Measurements from ENCODE around the gene MTG2. TPM values are rescaled to one million over a fixed set of nuclear protein-coding genes. Genes with fewer than 3 reads are reported as not detected.

The MTG2 gene
- total RNA-seq, 1 donor from 2014 or later: 31.5 TPM

GRCh38 chr20:62159839-62160238, 23.0 kb upstream of the MTG2 start:
- Histone ChIP-seq H3K27me3 (ENCODE audit: insufficient read depth, low read length) (no peaks in the 10 kb centered on the region), H2AFZ (ENCODE audit: low read depth, low read length) (no peak overlapping the region), H3K36me3 (ENCODE audit: insufficient read depth, low read length) (peaks cover 6% of the 10 kb centered on the region), H3K4me3 (ENCODE audit: insufficient read depth, low read depth, low read length) (peak overlapping the region; percentile 14), H3K4me2 (ENCODE audit: low read length) (peak overlapping the region; percentile 64), H3K27ac (ENCODE audit: low read depth, low read length) (no peak overlapping the region), H3K4me1 (ENCODE audit: insufficient read depth, low read length) (peaks cover 52% of the 10 kb centered on the region), H4K20me1 (ENCODE audit: insufficient read depth, low read length) (peaks cover 60% of the 10 kb centered on the region), H3K9me3 (ENCODE audit: insufficient read depth, low read depth, low read length) (no peaks in the 10 kb centered on the region), H3K9ac (ENCODE audit: low read length) (no peak overlapping the region), H3K79me2 (ENCODE audit: insufficient read depth, low read length) (peaks cover 58% of the 10 kb centered on the region)
- peaks cover 23% of the 10 kb centered on the region for H3K36me3 Mint-ChIP-seq (ENCODE audit: low read depth, unreplicated experiment)
- peak; percentile 70 for DNase-seq (ENCODE audit: low read depth)
- H3K27me3 Mint-ChIP-seq (ENCODE audit: low read depth, unreplicated experiment): no peaks in the 10 kb centered on the region
- H3K4me1 Mint-ChIP-seq (ENCODE audit: low read depth, unreplicated experiment): peaks cover 19% of the 10 kb centered on the region
- peak overlapping the region; percentile 64 for H3K4me3 Mint-ChIP-seq (ENCODE audit: unreplicated experiment)
- FAIRE-seq: no peak
- no peak for TF ChIP-seq CTCF (IDR thresholded peaks at IDR 0.05; ENCODE audit: insufficient read depth, low read depth, low read length)
- TF ChIP-seq EZH2 (IDR thresholded peaks at IDR 0.05; ENCODE audit: insufficient read depth, low read length): no peak
- no peak overlapping the region for H3K27ac Mint-ChIP-seq (ENCODE audit: unreplicated experiment)
- no peaks in the 10 kb centered on the region for H3K9me3 Mint-ChIP-seq (ENCODE audit: unreplicated experiment)

- H3K4me1 ChIP-seq (ENCODE audit: insufficient read depth, low read length): peaks cover 48% of the 10 kb centered on the region
- Mint-ChIP-seq H3K27me3 (ENCODE audit: low read depth, unreplicated experiment) (no peaks in the 10 kb centered on the region), H3K4me3 (ENCODE audit: unreplicated experiment) (no peak overlapping the region), H3K9me3 (ENCODE audit: unreplicated experiment) (no peaks in the 10 kb centered on the region), H3K4me1 (ENCODE audit: low read depth, unreplicated experiment) (peaks cover 19% of the 10 kb centered on the region), H3K36me3 (ENCODE audit: low read depth, unreplicated experiment) (peaks cover 23% of the 10 kb centered on the region), H3K27ac (ENCODE audit: unreplicated experiment) (no peak overlapping the region)
- H3K4me2 ChIP-seq (ENCODE audit: low read length): peak overlapping the region; percentile 83
- H3K4me3 ChIP-seq (ENCODE audit: insufficient read depth, low read depth, low read length): no peak overlapping the region
- H2AFZ ChIP-seq (ENCODE audit: low read depth, low read length): no peak overlapping the region
- FAIRE-seq: no peak
- no peak for DNase-seq (ENCODE audit: low read depth)
- no peak overlapping the region for H3K9ac ChIP-seq (ENCODE audit: low read length)
- H3K27ac ChIP-seq (ENCODE audit: low read depth, low read length): no peak overlapping the region
- H3K9me3 ChIP-seq (ENCODE audit: insufficient read depth, low read depth, low read length): no peaks in the 10 kb centered on the region
- no peaks in the 10 kb centered on the region for H3K27me3 ChIP-seq (ENCODE audit: insufficient read depth, low read length)
- no peak for TF ChIP-seq CTCF (IDR thresholded peaks at IDR 0.05; ENCODE audit: insufficient read depth, low read depth, low read length)
- TF ChIP-seq EZH2 (IDR thresholded peaks at IDR 0.05; ENCODE audit: insufficient read depth, low read length): no peak
- H3K79me2 ChIP-seq (ENCODE audit: insufficient read depth, low read length): peaks cover 54% of the 10 kb centered on the region
- peaks cover 8% of the 10 kb centered on the region for H3K36me3 ChIP-seq (ENCODE audit: insufficient read depth, low read length)
- peaks cover 56% of the 10 kb centered on the region for H4K20me1 ChIP-seq (ENCODE audit: insufficient read depth, low read length)
These were observed 22.6 kb upstream of the MTG2 start for GRCh38 chr20:62160253-62160652.

GRCh38 chr20:62160876-62161275, 22.0 kb upstream of the MTG2 start:
- H3K4me3 Mint-ChIP-seq (ENCODE audit: unreplicated experiment): no peak overlapping the region
- H3K9me3 Mint-ChIP-seq (ENCODE audit: unreplicated experiment): no peaks in the 10 kb centered on the region
- FAIRE-seq: no peak
- H3K27me3 Mint-ChIP-seq (ENCODE audit: low read depth, unreplicated experiment): no peaks in the 10 kb centered on the region
- Histone ChIP-seq H4K20me1 (ENCODE audit: insufficient read depth, low read length) (peaks cover 50% of the 10 kb centered on the region), H3K9ac (ENCODE audit: low read length) (peak overlapping the region; percentile 62), H3K27ac (ENCODE audit: low read depth, low read length) (peak overlapping the region; percentile 72), H3K27me3 (ENCODE audit: insufficient read depth, low read length) (no peaks in the 10 kb centered on the region), H3K4me3 (ENCODE audit: insufficient read depth, low read depth, low read length) (peak overlapping the region; percentile 35), H3K36me3 (ENCODE audit: insufficient read depth, low read length) (peaks cover 8% of the 10 kb centered on the region), H3K9me3 (ENCODE audit: insufficient read depth, low read depth, low read length) (no peaks in the 10 kb centered on the region), H3K4me1 (ENCODE audit: insufficient read depth, low read length) (peaks cover 42% of the 10 kb centered on the region), H3K79me2 (ENCODE audit: insufficient read depth, low read length) (peaks cover 48% of the 10 kb centered on the region), H3K4me2 (ENCODE audit: low read length) (peak overlapping the region; percentile 83), H2AFZ (ENCODE audit: low read depth, low read length) (peak overlapping the region; percentile 59)
- TF ChIP-seq CTCF (IDR thresholded peaks at IDR 0.05; ENCODE audit: insufficient read depth, low read depth, low read length) (no peak), EZH2 (IDR thresholded peaks at IDR 0.05; ENCODE audit: insufficient read depth, low read length) (no peak)
- peaks cover 19% of the 10 kb centered on the region for H3K4me1 Mint-ChIP-seq (ENCODE audit: low read depth, unreplicated experiment)
- H3K36me3 Mint-ChIP-seq (ENCODE audit: low read depth, unreplicated experiment): peaks cover 21% of the 10 kb centered on the region
- no peak overlapping the region for H3K27ac Mint-ChIP-seq (ENCODE audit: unreplicated experiment)
- no peak for DNase-seq (ENCODE audit: low read depth)

Data from astrocyte (in vitro differentiated cells and primary cell).